ENCODE results near the gene KIF5A. TPM values are rescaled to one million over a fixed set of nuclear protein-coding genes. Genes with fewer than 3 reads are reported as not detected.
"Not testable (repeated sequence)": the region's sequence is repeated elsewhere in the genome, so short reads cannot be mapped to it uniquely, and the experiment has no call there.

The KIF5A gene
- total and polyA plus RNA-seq, 2 of the 4 experiments (the other 2 are of a cell fraction): 0.15 to 0.18 TPM

DNA sequence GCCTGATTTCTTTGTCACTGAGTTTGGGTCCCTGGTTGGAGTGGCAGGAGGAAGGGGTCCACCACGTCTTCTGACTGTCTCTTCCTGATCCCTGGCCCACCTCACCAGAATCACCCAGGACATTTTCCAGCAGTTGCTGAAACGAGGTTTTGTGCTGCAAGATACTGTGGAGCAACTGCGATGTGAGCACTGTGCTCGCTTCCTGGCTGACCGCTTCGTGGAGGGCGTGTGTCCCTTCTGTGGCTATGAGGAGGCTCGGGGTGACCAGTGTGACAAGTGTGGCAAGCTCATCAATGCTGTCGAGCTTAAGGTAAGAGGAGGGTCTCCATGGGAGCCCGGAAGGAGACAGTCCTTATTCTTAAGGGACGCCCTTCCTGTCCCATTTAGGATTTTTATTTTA lies 49.6 kb upstream of the KIF5A start:
- POLR2A ChIA-PET (ENCODE audit: unreplicated experiment): no interaction called here
- dilution Hi-C loops (cut with HindIII; ENCODE audit: low sequenced_read_pairs, unreplicated experiment): no loop called here

DNA sequence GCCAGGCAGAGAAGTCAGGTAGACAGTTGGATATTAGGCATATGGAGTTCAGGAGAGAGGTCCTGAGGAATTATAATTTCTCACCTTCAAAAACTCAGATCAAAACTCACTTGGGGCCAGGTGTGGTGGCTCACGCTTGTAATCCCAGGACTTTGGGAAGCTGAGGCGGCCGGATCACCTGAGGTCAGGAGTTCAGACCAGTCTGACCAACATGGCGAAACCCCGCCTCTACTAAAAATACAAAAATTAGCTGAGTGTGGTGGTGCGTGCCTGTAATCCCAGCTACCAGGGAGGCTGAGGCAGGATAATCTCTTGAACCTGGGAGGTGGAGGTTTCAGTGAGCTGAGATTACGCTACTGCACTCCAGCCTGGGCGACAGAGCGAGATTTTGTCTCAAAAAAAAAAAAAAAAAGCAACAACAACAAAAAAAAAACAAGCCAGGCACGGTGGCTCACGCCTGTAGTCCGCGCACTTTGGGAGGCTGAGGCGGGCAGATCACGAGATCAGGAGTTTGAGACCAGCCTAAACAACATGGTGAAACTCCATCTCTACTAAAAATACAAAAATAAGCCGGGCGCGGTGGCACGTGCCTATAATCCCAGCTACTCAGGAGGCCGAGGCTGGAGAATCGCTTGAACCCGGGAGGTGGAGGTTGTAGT lies 47.4 kb upstream of the KIF5A start:
- H3K9me1 ChIP-seq (ENCODE audit: insufficient read depth, low read length): peaks cover 11% of the 10 kb centered on the region
- H3K4me3 ChIP-seq (ENCODE audit: insufficient read depth, low read depth, low read length); H2BK15ac ChIP-seq (ENCODE audit: low read depth, low read length); H2BK5ac ChIP-seq (ENCODE audit: low read depth, low read length, poor library complexity, severe bottlenecking); CTCF ChIA-PET; H2AK5ac ChIP-seq (ENCODE audit: low read depth, low read length); in situ Hi-C loops (cut with MboI; ENCODE audit: low sequenced_read_pairs); H3K23ac ChIP-seq (ENCODE audit: low read depth, low read length); dilution Hi-C loops (cut with HindIII; ENCODE audit: low sequenced_read_pairs, unreplicated experiment); H3K56ac ChIP-seq (ENCODE audit: extremely low read depth, insufficient read depth, low read length); H3K9ac ChIP-seq (ENCODE audit: low read depth, low read length); H3K4me2 ChIP-seq (ENCODE audit: low read depth, low read length); H2BK120ac ChIP-seq (ENCODE audit: low read depth, low read length); H3K27ac ChIP-seq (ENCODE audit: insufficient read depth, low read length); H3K18ac ChIP-seq (ENCODE audit: low read depth, low read length); H4K91ac ChIP-seq (ENCODE audit: insufficient read depth, low read depth, low read length); H3K9me3 ChIP-seq (ENCODE audit: control insufficient read depth, insufficient read depth, low read length); H4K8ac ChIP-seq (ENCODE audit: low read depth in 2 of 2, low read length in 2 of 2); POLR2A ChIA-PET (ENCODE audit: unreplicated experiment); intact Hi-C loops (cut with micrococcal nuclease); H4K5ac ChIP-seq (ENCODE audit: low read depth, low read length); BruUV-seq (replicated peaks); DNase-seq; H3K4ac ChIP-seq (ENCODE audit: low read depth, low read length); H2AFZ ChIP-seq (replicated peaks; ENCODE audit: low read length, poor library complexity); H2BK20ac ChIP-seq (ENCODE audit: low read depth, low read length); H3K27me3 ChIP-seq (ENCODE audit: control insufficient read depth, insufficient read depth, low read length); H3K14ac ChIP-seq (replicated peaks; ENCODE audit: low read depth, low read length); H3K4me1 ChIP-seq (ENCODE audit: control insufficient read depth, insufficient read depth, low read length); ATAC-seq (ENCODE audit: low read depth); H2AK9ac ChIP-seq (replicated peaks; ENCODE audit: low read depth, low read length, poor library complexity): not testable (repeated sequence)
- WGBS, 2 experiments (ENCODE audit: extremely low coverage in 2 of 2, insufficient read length in 1 of 2): no CpG with 5 or more reads among the region's 22 CpGs
- peaks cover 61% of the 10 kb centered on the region for H3K36me3 ChIP-seq (ENCODE audit: control insufficient read depth, insufficient read depth, low read length)
- H4K20me1 ChIP-seq (ENCODE audit: insufficient read depth, low read length): peaks cover 17% of the 10 kb centered on the region
- peaks cover 33 to 49% of the 10 kb centered on the region in 2 experiments for H3K79me1 ChIP-seq (ENCODE audit: low read depth in 1 of 2, low read length in 2 of 2)

More for the DNA sequence above, 49.6 kb upstream of the KIF5A start:
- H3K4me1 ChIP-seq (ENCODE audit: control insufficient read depth, insufficient read depth, low read length): no peaks in the 10 kb centered on the region
- no peak overlapping the region for H3K56ac ChIP-seq (ENCODE audit: extremely low read depth, insufficient read depth, low read length)
- no TSS peak for BruUV-seq (replicated peaks)
- H3K4me2 ChIP-seq (ENCODE audit: low read depth, low read length): no peak overlapping the region
- no peaks in the 10 kb centered on the region for H3K27me3 ChIP-seq (ENCODE audit: control insufficient read depth, insufficient read depth, low read length)
- H4K91ac ChIP-seq (ENCODE audit: insufficient read depth, low read depth, low read length): no peak overlapping the region
- no peak overlapping the region for H3K18ac ChIP-seq (ENCODE audit: low read depth, low read length)
- no peak overlapping the region for H2AK9ac ChIP-seq (replicated peaks; ENCODE audit: low read depth, low read length, poor library complexity)
- H3K9me1 ChIP-seq (ENCODE audit: insufficient read depth, low read length): peaks cover 14% of the 10 kb centered on the region
- TF ChIP-seq MXI1 (IDR thresholded peaks at IDR 0.05; ENCODE audit: borderline replicate concordance, low read depth, low read length) (no peak), MAZ (IDR thresholded peaks at IDR 0.05; ENCODE audit: borderline replicate concordance, low read depth, low read length) (no peak), RCOR1 (IDR thresholded peaks at IDR 0.05; ENCODE audit: insufficient replicate concordance, low read length) (no peak), CEBPB (IDR thresholded peaks at IDR 0.05; ENCODE audit: low read depth, low read length) (no peak), FOS (IDR thresholded peaks at IDR 0.05; ENCODE audit: low read depth, low read length) (no peak)
- no peak overlapping the region for H4K8ac ChIP-seq (ENCODE audit: low read depth in 2 of 2, low read length in 2 of 2)
- no peaks in the 10 kb centered on the region for H3K9me3 ChIP-seq (ENCODE audit: control insufficient read depth, insufficient read depth, low read length)
- no peak overlapping the region for H2AFZ ChIP-seq (replicated peaks; ENCODE audit: low read length, poor library complexity)
- H3K4me3 ChIP-seq (ENCODE audit: insufficient read depth, low read depth, low read length): no peak overlapping the region
- ATAC-seq (ENCODE audit: low read depth): no peak
- H3K23ac ChIP-seq (ENCODE audit: low read depth, low read length): no peak overlapping the region
- no peak overlapping the region for H3K9ac ChIP-seq (ENCODE audit: low read depth, low read length)
- WGBS, 2 experiments (ENCODE audit: extremely low coverage in 2 of 2, insufficient read length in 1 of 2): 93% methylated on average over 3 of the region's 11 CpGs; no CpG with 5 or more reads in 1 of the 2 experiments
- no peak overlapping the region for H3K4ac ChIP-seq (ENCODE audit: low read depth, low read length)
- no peak overlapping the region for H2BK15ac ChIP-seq (ENCODE audit: low read depth, low read length)
- H2BK20ac ChIP-seq (ENCODE audit: low read depth, low read length): no peak overlapping the region
- H2AK5ac ChIP-seq (ENCODE audit: low read depth, low read length): no peak overlapping the region
- CTCF ChIA-PET: no interaction called here
- intact Hi-C loops (cut with micrococcal nuclease) (no loop called here), in situ Hi-C loops (cut with MboI; ENCODE audit: low sequenced_read_pairs) (no loop called here)
- no peak overlapping the region for H2BK120ac ChIP-seq (ENCODE audit: low read depth, low read length)
- peaks cover 45 to 50% of the 10 kb centered on the region in 2 experiments for H3K79me1 ChIP-seq (ENCODE audit: low read depth in 1 of 2, low read length in 2 of 2)
- H3K36me3 ChIP-seq (ENCODE audit: control insufficient read depth, insufficient read depth, low read length): peaks cover 57% of the 10 kb centered on the region
- no peak overlapping the region for H2BK5ac ChIP-seq (ENCODE audit: low read depth, low read length, poor library complexity, severe bottlenecking)
- DNase-seq: no peak
- peaks cover 22% of the 10 kb centered on the region; the same call in 1 of the 2 replicates for H4K20me1 ChIP-seq (ENCODE audit: insufficient read depth, low read length)
- H3K14ac ChIP-seq (replicated peaks; ENCODE audit: low read depth, low read length): no peak overlapping the region
- H3K27ac ChIP-seq (ENCODE audit: insufficient read depth, low read length): no peak overlapping the region
- no peak overlapping the region for H4K5ac ChIP-seq (ENCODE audit: low read depth, low read length)
